PC-9 (cell line): ENCODE measurements around the gene ACSM2B.
"Not testable (repeated sequence)": the region's sequence is repeated elsewhere in the genome, so short reads cannot be mapped to it uniquely, and the experiment has no call there.

ENCODE experiments used
- CTCF ChIP-seq: fragments of 200-600 bp; sonication (generic); conservative IDR thresholded peaks from 2 replicates; pipeline ENCODE4 v1.6.1; 2017; ENCODE audit warnings: mixed run types, antibody characterized with exemption, mild to moderate bottlenecking, moderate library complexity
- EZH2 ChIP-seq: fragments of 200-600 bp; sonication (generic); IDR thresholded peaks from 2 replicates; pipeline ENCODE4 v1.8.0; 2017; ENCODE audit warnings: antibody characterized with exemption, low read depth

DNA sequence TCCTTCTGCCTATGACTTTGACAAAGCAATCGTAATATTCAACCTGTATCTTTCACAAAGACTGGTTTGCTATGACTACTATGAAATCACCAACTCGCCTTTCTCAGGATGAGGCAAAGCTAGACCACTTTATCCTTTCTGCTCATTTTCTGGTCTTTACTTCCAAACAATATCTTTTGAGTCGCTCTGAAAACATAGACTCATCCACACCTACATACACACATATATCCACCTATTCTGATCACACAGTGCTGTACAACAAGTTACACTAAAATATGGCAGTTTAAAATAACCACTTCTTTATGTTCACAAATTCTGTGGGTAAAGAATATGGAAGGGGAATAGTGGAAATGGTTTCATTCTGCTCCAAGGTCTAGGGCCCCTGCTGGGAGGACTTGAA is 85.2 kb downstream of the ACSM2B start:
- not testable (repeated sequence) for TF ChIP-seq CTCF, EZH2
